ENCODE data around the gene PTOV1.
A peak's percentile ranks its signal among the peaks of the same experiment; 100 is the strongest.

Gene PTOV1

DNA sequence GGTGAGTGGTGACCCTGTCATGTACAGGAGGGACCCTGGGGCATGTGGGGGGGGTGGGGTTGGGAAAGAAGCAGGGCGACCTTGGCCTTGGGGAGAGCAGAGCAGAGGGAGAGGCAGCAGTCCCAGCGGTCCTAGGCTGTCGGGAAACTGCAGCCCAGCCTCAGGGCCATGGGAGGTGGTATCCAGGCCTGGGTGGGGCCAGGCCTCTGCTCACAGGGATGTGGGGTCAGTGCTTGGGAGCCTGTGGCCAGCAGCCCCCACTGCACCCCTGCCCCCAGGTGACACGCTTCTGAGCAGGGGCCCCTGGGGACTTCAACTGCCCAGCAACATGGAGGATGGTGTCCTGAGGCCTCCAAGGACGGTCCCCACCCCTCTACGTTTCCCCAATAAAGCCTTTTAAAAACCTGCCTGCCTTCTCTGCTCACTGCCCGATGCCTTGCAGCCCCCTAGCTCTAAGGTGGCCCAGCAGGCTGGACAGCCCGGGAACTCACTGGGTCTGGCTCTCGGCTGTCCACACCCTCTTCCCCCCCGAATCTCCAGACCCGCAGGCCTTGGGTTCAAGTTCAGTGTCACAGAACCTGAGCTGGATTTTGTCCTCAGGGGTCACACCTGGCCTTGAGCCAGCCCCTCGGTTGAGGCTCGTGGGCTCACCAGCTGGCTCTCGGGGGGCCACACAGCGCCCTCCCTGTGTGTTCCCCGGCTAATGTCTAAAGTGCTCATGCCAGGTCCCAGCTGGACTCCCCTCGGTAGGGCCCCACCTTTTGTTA, 9.6 kb downstream of the PTOV1 start:
- no peak overlapping the region for H3K4me3 ChIP-seq (ENCODE audit: low read depth, low read length)
- TF ChIP-seq, protein P1, sequence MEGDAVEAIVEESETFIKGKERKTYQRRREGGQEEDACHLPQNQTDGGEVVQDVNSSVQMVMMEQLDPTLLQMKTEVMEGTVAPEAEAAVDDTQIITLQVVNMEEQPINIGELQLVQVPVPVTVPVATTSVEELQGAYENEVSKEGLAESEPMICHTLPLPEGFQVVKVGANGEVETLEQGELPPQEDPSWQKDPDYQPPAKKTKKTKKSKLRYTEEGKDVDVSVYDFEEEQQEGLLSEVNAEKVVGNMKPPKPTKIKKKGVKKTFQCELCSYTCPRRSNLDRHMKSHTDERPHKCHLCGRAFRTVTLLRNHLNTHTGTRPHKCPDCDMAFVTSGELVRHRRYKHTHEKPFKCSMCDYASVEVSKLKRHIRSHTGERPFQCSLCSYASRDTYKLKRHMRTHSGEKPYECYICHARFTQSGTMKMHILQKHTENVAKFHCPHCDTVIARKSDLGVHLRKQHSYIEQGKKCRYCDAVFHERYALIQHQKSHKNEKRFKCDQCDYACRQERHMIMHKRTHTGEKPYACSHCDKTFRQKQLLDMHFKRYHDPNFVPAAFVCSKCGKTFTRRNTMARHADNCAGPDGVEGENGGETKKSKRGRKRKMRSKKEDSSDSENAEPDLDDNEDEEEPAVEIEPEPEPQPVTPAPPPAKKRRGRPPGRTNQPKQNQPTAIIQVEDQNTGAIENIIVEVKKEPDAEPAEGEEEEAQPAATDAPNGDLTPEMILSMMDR (IDR thresholded peaks at IDR 0.05; ENCODE audit: borderline replicate concordance, insufficient read depth, low read depth, low read length) = no peak

DNA sequence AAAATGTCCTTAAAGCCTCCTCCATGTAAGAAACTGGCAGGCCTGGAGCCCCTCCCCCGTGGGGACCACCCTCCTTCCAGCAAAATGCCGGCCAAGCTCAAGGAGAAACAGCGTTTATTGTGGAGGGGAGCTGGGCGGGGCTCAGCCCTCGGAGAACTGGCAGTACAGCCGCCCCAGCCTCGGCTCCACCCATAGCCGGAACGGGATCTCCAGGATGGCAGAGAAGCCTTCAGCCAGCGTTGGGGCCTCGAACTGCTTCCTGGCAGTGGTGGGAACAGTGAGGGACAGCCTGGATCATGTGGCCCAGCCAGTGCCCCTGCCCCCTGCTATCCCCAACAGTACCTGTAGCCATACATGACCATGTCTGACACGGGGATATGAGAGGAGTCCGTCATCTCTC, 10.1 kb downstream of the PTOV1 start:
- TF ChIP-seq, protein P1 (IDR thresholded peaks at IDR 0.05; ENCODE audit: borderline replicate concordance, insufficient read depth, low read depth, low read length) = no peak
- no peak overlapping the region for H3K4me3 ChIP-seq (ENCODE audit: low read depth, low read length)

DNA sequence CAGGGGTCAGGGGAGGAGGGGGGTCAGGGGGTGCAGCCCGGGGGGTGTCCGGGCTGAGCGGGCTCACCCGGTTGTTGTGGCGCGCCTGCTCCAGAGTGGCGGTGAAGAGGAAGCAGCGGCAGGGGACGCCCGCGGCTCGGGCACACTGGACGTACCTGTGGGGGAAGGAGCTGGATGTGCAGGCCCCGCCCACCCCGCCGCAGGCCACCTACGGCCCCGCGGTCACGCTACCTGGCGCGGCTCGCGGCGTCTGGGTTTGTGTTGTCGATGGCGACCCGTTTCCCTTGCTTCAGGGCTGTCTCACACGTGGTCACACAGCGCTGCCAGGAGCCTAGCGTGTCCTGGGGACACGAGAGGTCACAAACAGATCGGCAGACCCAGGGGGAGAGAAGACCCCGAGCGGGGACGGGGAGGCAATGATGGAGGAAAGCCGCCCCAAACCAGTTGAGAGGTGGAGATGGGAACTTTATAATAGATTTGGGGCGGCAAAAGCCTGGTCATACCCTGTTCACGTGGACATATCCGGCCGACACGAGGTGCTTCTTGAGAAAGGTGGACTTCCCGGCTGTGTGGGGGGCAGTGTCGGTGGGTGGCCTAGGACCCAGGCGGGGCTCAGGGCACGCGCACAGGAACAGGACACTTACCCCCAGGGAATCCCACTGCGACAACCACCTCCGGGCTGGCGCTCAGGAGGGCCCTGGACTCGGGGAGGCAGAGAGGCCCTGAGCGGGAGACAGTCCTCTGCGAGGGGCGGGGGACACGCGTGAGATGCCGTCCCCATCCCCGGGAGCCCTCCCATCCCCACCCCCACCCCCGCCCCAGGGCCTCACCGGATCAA, 10.8 kb downstream of the PTOV1 start:
- TF ChIP-seq, protein P1 (IDR thresholded peaks at IDR 0.05; ENCODE audit: borderline replicate concordance, insufficient read depth, low read depth, low read length) = no peak
- no peak overlapping the region for H3K4me3 ChIP-seq (ENCODE audit: low read depth, low read length)

DNA sequence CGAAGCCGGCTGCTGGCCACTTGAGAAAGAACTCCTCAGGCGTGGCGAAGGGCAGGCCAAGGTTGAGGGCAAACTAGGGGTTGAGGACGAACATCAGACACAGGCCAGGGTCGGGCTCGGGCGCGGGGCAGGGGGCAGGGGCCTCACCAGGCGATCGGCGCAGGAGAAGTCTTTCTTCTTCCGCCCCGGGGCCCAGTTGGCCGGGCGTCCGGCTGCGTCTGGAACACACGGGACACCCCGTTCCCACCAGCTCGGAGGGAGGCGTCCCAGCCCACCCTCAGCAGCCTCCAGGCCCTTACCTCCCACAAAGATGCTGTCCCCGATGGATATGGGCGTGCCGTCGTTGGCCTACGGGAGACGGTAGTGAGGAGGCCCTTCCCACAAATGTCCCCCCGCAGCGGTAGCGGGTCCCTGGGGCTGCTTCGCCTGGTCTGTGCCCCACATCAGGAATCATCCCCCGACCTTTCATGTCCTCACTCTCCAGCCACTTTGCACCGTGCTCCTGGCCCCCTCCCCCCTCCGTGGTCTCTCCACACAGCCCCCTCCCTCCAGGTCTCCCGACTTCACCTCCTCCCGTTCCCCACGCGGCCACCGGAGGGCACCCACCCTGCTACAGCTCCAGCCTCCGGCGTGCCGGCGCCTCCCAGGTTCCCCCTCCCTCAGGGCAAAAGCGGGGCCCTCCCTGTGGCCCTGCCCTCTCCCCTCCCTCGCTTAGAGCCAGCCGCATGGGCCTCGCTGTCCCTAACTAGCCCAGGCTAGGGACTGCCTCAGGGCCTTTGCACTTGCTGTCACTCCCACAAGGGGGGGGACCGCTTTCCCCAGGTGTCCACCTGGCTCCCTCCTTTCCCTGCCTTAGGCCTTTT, 11.7 kb downstream of the PTOV1 start:
- TF ChIP-seq, protein P1 (IDR thresholded peaks at IDR 0.05; ENCODE audit: borderline replicate concordance, insufficient read depth, low read depth, low read length) = peak; percentile 43; the same call in 1 of the 2 replicates
- H3K4me3 ChIP-seq (ENCODE audit: low read depth, low read length) = no peak overlapping the region

DNA sequence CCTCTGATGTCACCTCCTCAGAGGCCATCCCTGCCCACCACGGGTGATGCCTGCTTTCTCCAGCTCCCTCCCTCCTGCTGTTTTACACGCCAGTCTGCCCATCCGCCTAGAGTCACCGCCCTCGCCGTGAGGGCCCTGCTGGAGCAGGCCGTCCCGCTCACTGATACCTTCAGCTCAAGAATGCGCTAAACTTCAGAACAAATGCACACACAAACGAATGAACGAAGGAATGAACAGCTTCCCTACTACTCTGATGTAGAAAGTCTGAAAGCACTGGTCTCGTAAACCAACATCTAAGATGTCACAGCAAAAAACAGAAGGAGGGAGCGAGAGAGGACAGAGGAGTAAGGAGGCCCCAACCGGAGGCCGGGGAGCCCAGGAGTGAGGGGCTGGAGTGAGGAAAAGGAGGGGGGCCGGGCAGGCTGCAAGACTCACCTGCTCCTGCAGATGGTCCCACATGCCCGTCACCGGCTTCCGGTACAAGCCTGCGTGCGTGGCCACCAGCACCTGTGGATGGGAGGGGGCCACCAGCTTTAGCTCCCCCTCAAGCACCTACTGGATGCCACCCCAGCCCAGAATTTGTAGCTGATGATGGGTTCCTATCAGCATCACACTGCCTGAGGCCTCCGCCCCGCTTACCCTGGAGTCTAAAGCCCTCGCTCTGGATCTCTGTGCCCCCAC, 12.4 kb downstream of the PTOV1 start:
- TF ChIP-seq, protein P1 (IDR thresholded peaks at IDR 0.05; ENCODE audit: borderline replicate concordance, insufficient read depth, low read depth, low read length) = no peak
- H3K4me3 ChIP-seq (ENCODE audit: low read depth, low read length) = no peak overlapping the region

DNA sequence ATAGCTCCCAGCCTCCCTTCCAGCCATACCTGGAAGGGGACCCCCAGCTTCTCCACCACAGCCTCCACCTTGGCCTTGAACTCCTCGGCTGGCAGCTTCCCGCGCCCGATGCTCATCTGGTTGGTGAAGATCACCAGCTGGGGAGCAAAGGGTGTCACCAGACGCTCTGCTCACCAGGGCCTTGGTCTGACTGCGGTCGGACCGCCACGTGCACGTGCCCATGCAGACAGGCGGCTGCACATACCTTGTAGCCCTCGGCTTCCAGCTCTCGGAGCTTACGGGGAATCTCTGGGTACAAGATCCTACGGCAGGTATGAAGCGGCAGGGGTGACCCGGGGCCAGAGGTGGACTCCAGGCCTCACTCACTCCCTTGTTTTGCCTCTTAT, 13.0 kb downstream of the PTOV1 start:
- TF ChIP-seq, protein P1 (IDR thresholded peaks at IDR 0.05; ENCODE audit: borderline replicate concordance, insufficient read depth, low read depth, low read length) = no peak
- no peak overlapping the region for H3K4me3 ChIP-seq (ENCODE audit: low read depth, low read length)

Data from GM12875 (cell line).